Mammary epithelial cell (primary cell): ENCODE measurements around the gene ABCD1.

Experiments
- EZH2 ChIP-seq: IDR thresholded peaks from 2 replicates; pipeline ENCODE4 v1.6.1; 2012; ENCODE audit warnings: low read length, inconsistent platforms, borderline replicate concordance
- TF ChIP-seq, protein P1 (sequence below), 2 donors: IDR thresholded peaks in 1 of 2; conservative IDR thresholded peaks in 1 of 2; 2 replicates each; pipeline ENCODE4 v1.5.1; 2011 to 2012; ENCODE audit warnings: inconsistent platforms in 2 of 2, low read length in 2 of 2, mild to moderate bottlenecking in 2 of 2, control low read depth in 1 of 2, low read depth in 1 of 2; ENCODE audit not compliant: insufficient read depth in 1 of 2; ENCODE audit errors: extremely low read depth in 1 of 2

DNA sequence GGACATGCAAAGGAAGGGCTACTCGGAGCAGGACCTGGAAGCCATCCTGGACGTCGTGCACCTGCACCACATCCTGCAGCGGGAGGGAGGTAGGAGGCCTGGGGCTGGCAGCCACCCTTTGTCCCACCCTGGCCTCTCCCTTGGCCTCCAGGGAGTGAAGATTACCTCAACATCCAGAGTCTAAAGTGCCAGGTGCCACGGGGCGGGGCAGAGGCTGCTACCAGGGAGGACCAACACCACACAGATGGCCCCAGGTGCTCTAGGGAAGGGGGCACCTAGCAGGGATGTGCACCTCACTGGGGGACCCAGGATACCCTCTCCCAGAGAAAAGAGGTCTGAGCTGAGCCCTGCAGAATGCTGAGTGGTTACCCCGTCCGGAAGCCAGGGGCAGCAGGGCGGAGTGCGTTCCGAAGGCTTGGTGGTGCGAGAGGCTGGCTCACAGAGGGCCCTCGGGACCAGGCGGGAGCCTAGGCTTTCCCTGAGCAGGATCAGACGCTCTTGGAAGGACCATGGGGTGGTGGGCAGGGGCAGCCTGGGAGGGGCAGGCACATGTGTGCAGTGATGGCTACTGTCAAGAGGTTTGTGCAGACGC is 16.1 kb downstream of the ABCD1 start:
- TF ChIP-seq, protein P1, sequence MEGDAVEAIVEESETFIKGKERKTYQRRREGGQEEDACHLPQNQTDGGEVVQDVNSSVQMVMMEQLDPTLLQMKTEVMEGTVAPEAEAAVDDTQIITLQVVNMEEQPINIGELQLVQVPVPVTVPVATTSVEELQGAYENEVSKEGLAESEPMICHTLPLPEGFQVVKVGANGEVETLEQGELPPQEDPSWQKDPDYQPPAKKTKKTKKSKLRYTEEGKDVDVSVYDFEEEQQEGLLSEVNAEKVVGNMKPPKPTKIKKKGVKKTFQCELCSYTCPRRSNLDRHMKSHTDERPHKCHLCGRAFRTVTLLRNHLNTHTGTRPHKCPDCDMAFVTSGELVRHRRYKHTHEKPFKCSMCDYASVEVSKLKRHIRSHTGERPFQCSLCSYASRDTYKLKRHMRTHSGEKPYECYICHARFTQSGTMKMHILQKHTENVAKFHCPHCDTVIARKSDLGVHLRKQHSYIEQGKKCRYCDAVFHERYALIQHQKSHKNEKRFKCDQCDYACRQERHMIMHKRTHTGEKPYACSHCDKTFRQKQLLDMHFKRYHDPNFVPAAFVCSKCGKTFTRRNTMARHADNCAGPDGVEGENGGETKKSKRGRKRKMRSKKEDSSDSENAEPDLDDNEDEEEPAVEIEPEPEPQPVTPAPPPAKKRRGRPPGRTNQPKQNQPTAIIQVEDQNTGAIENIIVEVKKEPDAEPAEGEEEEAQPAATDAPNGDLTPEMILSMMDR (conservative IDR thresholded peaks at IDR 0.05 in 1 of 2, IDR thresholded peaks at IDR 0.05 in 1 of 2; ENCODE audit: extremely low read depth in 1 of 2, insufficient read depth in 1 of 2, low read depth in 1 of 2, low read length in 2 of 2), result no peak
- no peak for TF ChIP-seq EZH2
